Measurements from ENCODE around the gene DDX11.

The DDX11 gene

DNA sequence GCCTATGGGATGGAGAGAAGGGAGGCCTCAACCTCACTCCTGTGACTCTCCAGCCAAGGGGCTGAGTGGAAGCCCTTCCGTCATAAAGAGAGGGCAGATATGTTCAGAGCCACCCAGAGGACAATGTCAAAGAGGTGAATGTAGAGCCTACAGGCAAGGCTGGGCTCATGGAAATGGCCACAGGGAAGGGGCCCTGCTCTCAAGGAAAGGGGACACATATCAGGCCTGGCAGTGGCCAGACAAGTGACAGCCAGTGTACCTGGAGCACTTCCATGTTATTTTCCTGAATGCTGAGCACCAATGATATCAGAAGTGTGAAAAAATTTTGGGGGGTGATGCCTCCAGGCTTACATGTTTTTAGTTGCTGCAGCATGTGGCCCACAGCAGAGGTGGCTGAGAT lies 36.6 kb upstream of the DDX11 start:
- TF ChIP-seq, protein P1, sequence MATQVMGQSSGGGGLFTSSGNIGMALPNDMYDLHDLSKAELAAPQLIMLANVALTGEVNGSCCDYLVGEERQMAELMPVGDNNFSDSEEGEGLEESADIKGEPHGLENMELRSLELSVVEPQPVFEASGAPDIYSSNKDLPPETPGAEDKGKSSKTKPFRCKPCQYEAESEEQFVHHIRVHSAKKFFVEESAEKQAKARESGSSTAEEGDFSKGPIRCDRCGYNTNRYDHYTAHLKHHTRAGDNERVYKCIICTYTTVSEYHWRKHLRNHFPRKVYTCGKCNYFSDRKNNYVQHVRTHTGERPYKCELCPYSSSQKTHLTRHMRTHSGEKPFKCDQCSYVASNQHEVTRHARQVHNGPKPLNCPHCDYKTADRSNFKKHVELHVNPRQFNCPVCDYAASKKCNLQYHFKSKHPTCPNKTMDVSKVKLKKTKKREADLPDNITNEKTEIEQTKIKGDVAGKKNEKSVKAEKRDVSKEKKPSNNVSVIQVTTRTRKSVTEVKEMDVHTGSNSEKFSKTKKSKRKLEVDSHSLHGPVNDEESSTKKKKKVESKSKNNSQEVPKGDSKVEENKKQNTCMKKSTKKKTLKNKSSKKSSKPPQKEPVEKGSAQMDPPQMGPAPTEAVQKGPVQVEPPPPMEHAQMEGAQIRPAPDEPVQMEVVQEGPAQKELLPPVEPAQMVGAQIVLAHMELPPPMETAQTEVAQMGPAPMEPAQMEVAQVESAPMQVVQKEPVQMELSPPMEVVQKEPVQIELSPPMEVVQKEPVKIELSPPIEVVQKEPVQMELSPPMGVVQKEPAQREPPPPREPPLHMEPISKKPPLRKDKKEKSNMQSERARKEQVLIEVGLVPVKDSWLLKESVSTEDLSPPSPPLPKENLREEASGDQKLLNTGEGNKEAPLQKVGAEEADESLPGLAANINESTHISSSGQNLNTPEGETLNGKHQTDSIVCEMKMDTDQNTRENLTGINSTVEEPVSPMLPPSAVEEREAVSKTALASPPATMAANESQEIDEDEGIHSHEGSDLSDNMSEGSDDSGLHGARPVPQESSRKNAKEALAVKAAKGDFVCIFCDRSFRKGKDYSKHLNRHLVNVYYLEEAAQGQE (IDR thresholded peaks at IDR 0.05; ENCODE audit: insufficient read depth in 1 of 2, low read depth in 2 of 2, low read length in 2 of 2), result no peak
- no peak for TF ChIP-seq TAF1 (IDR thresholded peaks at IDR 0.05; ENCODE audit: borderline replicate concordance, insufficient read depth, low read length)
- no peak for TF ChIP-seq FOXP2 (optimal IDR thresholded peaks at IDR 0.05; ENCODE audit: borderline replicate concordance, extremely low read depth, extremely low read length, insufficient read depth)
- no peak for TF ChIP-seq POLR2AphosphoS5 (IDR thresholded peaks at IDR 0.05; ENCODE audit: low read depth, low read length)
- no peak for TF ChIP-seq SIN3A (IDR thresholded peaks at IDR 0.05; ENCODE audit: borderline replicate concordance, insufficient read depth, low read length)

DNA sequence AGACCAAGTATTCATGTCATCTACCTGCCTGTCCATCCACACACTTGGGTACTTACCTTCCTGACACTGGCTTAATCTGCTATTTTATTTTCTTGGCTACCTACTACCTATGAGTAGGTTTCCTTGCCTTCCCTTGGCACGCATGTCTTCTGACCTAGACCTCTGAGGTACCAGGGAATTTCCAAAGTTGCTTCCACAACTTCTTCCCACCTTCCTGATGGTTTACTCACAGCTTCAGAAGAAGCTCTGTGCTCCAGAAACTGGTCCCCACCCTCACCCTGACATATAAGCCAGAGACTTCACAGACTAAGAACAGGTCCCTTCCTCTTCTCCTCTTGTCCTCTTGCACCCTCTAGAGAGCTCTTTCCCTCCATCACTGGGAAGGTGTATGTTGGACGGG lies 35.7 kb upstream of the DDX11 start:
- TF ChIP-seq TAF1 (IDR thresholded peaks at IDR 0.05; ENCODE audit: borderline replicate concordance, insufficient read depth, low read length), result no peak
- TF ChIP-seq SIN3A (IDR thresholded peaks at IDR 0.05; ENCODE audit: borderline replicate concordance, insufficient read depth, low read length), result no peak
- TF ChIP-seq, protein P1 (IDR thresholded peaks at IDR 0.05; ENCODE audit: insufficient read depth in 1 of 2, low read depth in 2 of 2, low read length in 2 of 2), result no peak
- no peak for TF ChIP-seq FOXP2 (optimal IDR thresholded peaks at IDR 0.05; ENCODE audit: borderline replicate concordance, extremely low read depth, extremely low read length, insufficient read depth)
- TF ChIP-seq POLR2AphosphoS5 (IDR thresholded peaks at IDR 0.05; ENCODE audit: low read depth, low read length), result no peak

DNA sequence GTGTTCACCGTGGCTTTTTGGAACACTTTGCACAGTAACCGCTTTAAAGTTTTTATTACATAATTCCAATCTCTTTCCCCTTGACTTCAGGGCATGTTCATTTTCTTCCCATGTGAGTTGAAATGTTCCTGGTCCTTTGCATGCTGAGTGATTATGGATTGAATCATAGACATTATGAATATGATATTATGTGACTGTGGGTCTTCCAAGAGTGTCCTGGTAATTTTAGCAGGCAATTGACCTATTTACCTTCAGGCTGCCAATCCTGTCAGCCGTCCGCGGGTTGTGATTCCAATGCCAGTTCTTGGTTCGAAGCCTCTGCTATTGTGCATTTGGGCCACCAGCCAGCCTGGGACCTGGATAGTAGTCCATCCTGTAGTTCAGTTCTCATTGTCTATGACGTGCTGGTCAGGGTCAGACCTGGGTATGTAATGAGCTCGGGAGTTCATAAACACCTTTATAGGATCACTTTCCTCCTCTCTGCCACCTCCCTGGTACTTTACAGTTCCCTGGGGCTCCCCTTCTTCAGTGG lies 32.6 kb upstream of the DDX11 start:
- TF ChIP-seq POLR2AphosphoS5 (IDR thresholded peaks at IDR 0.05; ENCODE audit: low read depth, low read length) (no peak), SIN3A (IDR thresholded peaks at IDR 0.05; ENCODE audit: borderline replicate concordance, insufficient read depth, low read length) (no peak), TAF1 (IDR thresholded peaks at IDR 0.05; ENCODE audit: borderline replicate concordance, insufficient read depth, low read length) (no peak), FOXP2 (optimal IDR thresholded peaks at IDR 0.05; ENCODE audit: borderline replicate concordance, extremely low read depth, extremely low read length, insufficient read depth) (no peak)
- TF ChIP-seq, protein P1 (IDR thresholded peaks at IDR 0.05; ENCODE audit: insufficient read depth in 1 of 2, low read depth in 2 of 2, low read length in 2 of 2), result no peak

DNA sequence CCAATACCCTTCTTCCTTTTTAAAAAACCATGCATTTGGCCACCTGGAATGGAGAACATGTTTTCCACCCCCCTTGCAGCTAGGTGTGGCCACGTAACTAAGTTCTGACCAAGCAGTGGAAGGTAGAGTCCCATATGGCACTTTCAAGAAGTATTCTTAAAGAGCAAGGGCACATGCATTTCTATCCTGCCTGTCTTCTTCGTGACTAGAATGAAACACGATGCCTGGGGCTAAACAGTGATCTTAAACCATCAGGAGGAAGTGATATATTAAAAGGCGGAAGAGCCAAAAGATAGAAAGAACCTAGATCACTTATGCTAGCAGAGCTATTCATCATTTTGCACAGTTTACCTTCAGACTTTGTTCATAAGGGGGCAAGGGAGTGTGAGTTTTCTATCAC lies 16.0 kb upstream of the DDX11 start:
- no peak for TF ChIP-seq TAF1 (IDR thresholded peaks at IDR 0.05; ENCODE audit: borderline replicate concordance, insufficient read depth, low read length)
- no peak for TF ChIP-seq SIN3A (IDR thresholded peaks at IDR 0.05; ENCODE audit: borderline replicate concordance, insufficient read depth, low read length)
- TF ChIP-seq FOXP2 (optimal IDR thresholded peaks at IDR 0.05; ENCODE audit: borderline replicate concordance, extremely low read depth, extremely low read length, insufficient read depth), result no peak
- TF ChIP-seq, protein P1 (IDR thresholded peaks at IDR 0.05; ENCODE audit: insufficient read depth in 1 of 2, low read depth in 2 of 2, low read length in 2 of 2), result no peak
- no peak for TF ChIP-seq POLR2AphosphoS5 (IDR thresholded peaks at IDR 0.05; ENCODE audit: low read depth, low read length)

DNA sequence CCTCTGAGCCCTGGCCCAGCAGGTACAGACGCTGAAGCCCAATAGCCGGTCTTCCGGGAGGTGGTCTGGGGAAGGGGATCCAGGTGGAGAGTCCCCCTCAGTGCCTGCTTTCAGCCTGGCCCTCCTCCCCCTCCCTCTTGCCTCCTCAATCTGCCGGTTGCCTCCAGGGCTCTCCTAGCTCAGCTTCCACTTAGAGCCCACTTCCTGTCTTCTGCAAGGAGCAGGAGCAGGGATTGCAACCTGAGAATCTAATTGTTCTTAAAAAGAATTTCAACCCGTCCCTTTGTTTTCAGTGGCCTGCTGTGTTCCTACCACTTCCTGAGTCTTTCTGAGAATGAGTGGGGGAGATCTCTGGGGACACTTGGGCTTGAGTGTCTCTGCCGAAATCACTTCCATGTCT lies 6.6 kb downstream of the DDX11 start:
- TF ChIP-seq, protein P1 (IDR thresholded peaks at IDR 0.05; ENCODE audit: insufficient read depth in 1 of 2, low read depth in 2 of 2, low read length in 2 of 2), result peak in 1 of 2 experiments; percentile 20; a peak in 1 of 4 replicates

Measured in PFSK-1 (cell line).